ENCODE results near the gene SLC25A45. TPM values are rescaled to one million over a fixed set of nuclear protein-coding genes. Genes with fewer than 3 reads are reported as not detected.
A peak's percentile ranks its signal among the peaks of the same experiment; 100 is the strongest.

The SLC25A45 gene
- total RNA-seq, 1 experiment from 2014 or later = 8.5 TPM

GRCh38 chr11:65370659-65371049 is 11.8 kb downstream of the SLC25A45 start:
- Mint-ChIP-seq H3K4me3 (ENCODE audit: unreplicated experiment) (peak overlapping the region; percentile 27), H3K4me1 (ENCODE audit: low read depth, unreplicated experiment) (peaks cover 34% of the 10 kb centered on the region), H3K9me3 (ENCODE audit: unreplicated experiment) (no peaks in the 10 kb centered on the region), H3K27me3 (ENCODE audit: insufficient read depth, unreplicated experiment) (no peaks in the 10 kb centered on the region), H3K36me3 (ENCODE audit: insufficient read depth, unreplicated experiment) (peaks cover 4% of the 10 kb centered on the region), H3K27ac (ENCODE audit: unreplicated experiment) (peak overlapping the region; percentile 94)
- Histone ChIP-seq H3K4me3 (ENCODE audit: low read depth, low read length) (no peak overlapping the region), H3K27me3 (replicated peaks; ENCODE audit: control insufficient read depth, insufficient read depth, low read length) (no peaks in the 10 kb centered on the region), H3K4me1 (peaks cover 43% of the 10 kb centered on the region), H3K9me3 (no peaks in the 10 kb centered on the region), H3K36me3 (ENCODE audit: control insufficient read depth, insufficient read depth, low read length) (no peaks in the 10 kb centered on the region)
- BruUV-seq (replicated peaks) = TSS peak; percentile 99
- CTCF ChIA-PET = interaction anchor here (0.6 to 1.6 kb wide), 13 partner anchors 10 to 1819 kb away, joined by 3 to 23 read pairs (median 4); partner anchors contain the start of gene DPF2
- intact Hi-C loops (cut with micrococcal nuclease; ENCODE audit: unreplicated experiment) = loop anchor here (1.0 to 2.0 kb wide), 3 partner anchors 12 to 137 kb away; partner anchors contain the start of gene SLC25A45
- TF ChIP-seq CTCF (IDR thresholded peaks at IDR 0.05; ENCODE audit: insufficient read depth in 1 of 2, low read depth in 1 of 2, low read length in 1 of 2, severe bottlenecking in 1 of 2, unreplicated experiment in 1 of 2) = no peak
- POLR2A ChIA-PET = interaction anchor here (0.8 to 1.6 kb wide), 19 partner anchors 12 to 259 kb away, joined by 3 to 14 read pairs (median 4); partner anchors contain the start of genes DPF2, FRMD8, NEAT1 and SLC25A45
- DNase-seq = no peak

- Histone ChIP-seq H3K4me3 (ENCODE audit: low read depth, low read length) (no peak overlapping the region), H3K9me3 (no peaks in the 10 kb centered on the region), H3K36me3 (ENCODE audit: control insufficient read depth, insufficient read depth, low read length) (no peaks in the 10 kb centered on the region), H3K27me3 (replicated peaks; ENCODE audit: control insufficient read depth, insufficient read depth, low read length) (no peaks in the 10 kb centered on the region), H3K4me1 (peaks cover 31% of the 10 kb centered on the region)
- ChIA-PET POLR2A (no interaction called here), CTCF (interaction anchor here (1.2 kb wide), 1 partner anchor 12 kb away, joined by 3 read pairs; no protein-coding TSS in a partner anchor)
- peaks cover 27% of the 10 kb centered on the region for H3K4me1 Mint-ChIP-seq (ENCODE audit: low read depth, unreplicated experiment)
- peaks cover 10% of the 10 kb centered on the region for H3K36me3 Mint-ChIP-seq (ENCODE audit: insufficient read depth, unreplicated experiment)
- intact Hi-C loops (cut with micrococcal nuclease; ENCODE audit: unreplicated experiment) = loop anchor here (1.0 kb wide), 5 partner anchors 8 to 144 kb away; no protein-coding TSS in a partner anchor
- peak; percentile 78 for DNase-seq
- no TSS peak for BruUV-seq (replicated peaks)
- no peaks in the 10 kb centered on the region for H3K27me3 Mint-ChIP-seq (ENCODE audit: insufficient read depth, unreplicated experiment)
- no peak overlapping the region for H3K27ac Mint-ChIP-seq (ENCODE audit: unreplicated experiment)
- H3K4me3 Mint-ChIP-seq (ENCODE audit: unreplicated experiment) = no peak overlapping the region
- H3K9me3 Mint-ChIP-seq (ENCODE audit: unreplicated experiment) = no peaks in the 10 kb centered on the region
- TF ChIP-seq CTCF (IDR thresholded peaks at IDR 0.05; ENCODE audit: insufficient read depth in 1 of 2, low read depth in 1 of 2, low read length in 1 of 2, severe bottlenecking in 1 of 2, unreplicated experiment in 1 of 2) = peak; percentile 66 to 85
Measured at GRCh38 chr11:65366340-65366773, 16.1 kb downstream of the SLC25A45 start.

- peaks cover 10% of the 10 kb centered on the region for H3K36me3 Mint-ChIP-seq (ENCODE audit: insufficient read depth, unreplicated experiment)
Measured at GRCh38 chr11:65363770-65364169, 18.7 kb downstream of the SLC25A45 start.

More at GRCh38 chr11:65363770-65364169, 18.7 kb downstream of the SLC25A45 start:
- Mint-ChIP-seq H3K27ac (ENCODE audit: unreplicated experiment) (no peak overlapping the region), H3K9me3 (ENCODE audit: unreplicated experiment) (no peaks in the 10 kb centered on the region), H3K4me1 (ENCODE audit: low read depth, unreplicated experiment) (peaks cover 16% of the 10 kb centered on the region), H3K27me3 (ENCODE audit: insufficient read depth, unreplicated experiment) (no peaks in the 10 kb centered on the region), H3K4me3 (ENCODE audit: unreplicated experiment) (no peak overlapping the region)
- Histone ChIP-seq H3K36me3 (ENCODE audit: control insufficient read depth, insufficient read depth, low read length) (no peaks in the 10 kb centered on the region), H3K4me1 (peaks cover 18% of the 10 kb centered on the region), H3K27me3 (replicated peaks; ENCODE audit: control insufficient read depth, insufficient read depth, low read length) (no peaks in the 10 kb centered on the region), H3K4me3 (ENCODE audit: low read depth, low read length) (no peak overlapping the region), H3K9me3 (no peaks in the 10 kb centered on the region)
- no peak for DNase-seq
- POLR2A ChIA-PET = no interaction called here
- BruUV-seq (replicated peaks) = no TSS peak
- CTCF ChIA-PET = no interaction called here
- no peak for TF ChIP-seq CTCF (IDR thresholded peaks at IDR 0.05; ENCODE audit: insufficient read depth in 1 of 2, low read depth in 1 of 2, low read length in 1 of 2, severe bottlenecking in 1 of 2, unreplicated experiment in 1 of 2)
- intact Hi-C loops (cut with micrococcal nuclease; ENCODE audit: unreplicated experiment) = no loop called here
